HG03457 (cell line): ENCODE data around the gene AFF2.
"Not testable (repeated sequence)": the region's sequence is repeated elsewhere in the genome, so short reads cannot be mapped to it uniquely, and the experiment has no call there.

Source experiments
- ATAC-seq: cut with Tn5 transposase; IDR thresholded peaks from one replicate; pipeline ENCODE4 v1.9.1; 2021; ENCODE audit warnings: moderate number of reproducible peaks; ENCODE audit not compliant: unreplicated experiment

The AFF2 gene

DNA sequence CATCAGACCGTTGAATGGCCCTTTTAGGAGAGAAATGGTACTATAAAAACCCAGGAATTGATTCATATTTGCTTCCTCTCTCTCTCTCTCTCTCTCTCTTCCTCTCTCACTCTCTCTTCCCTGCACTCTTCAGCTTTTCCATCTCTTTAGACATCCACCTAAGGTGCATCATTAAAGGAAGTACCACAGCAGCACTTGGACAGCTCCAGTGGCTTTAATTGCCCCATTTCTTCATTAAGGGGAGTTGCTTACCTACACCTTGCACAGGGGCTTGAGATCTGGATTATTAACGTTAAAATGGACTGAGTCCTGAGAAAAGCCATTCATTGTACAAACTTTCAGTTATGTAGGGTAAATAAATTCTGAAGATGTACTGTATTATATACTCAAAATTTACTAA is 323.6 kb downstream of the AFF2 start:
- ATAC-seq, result no peak

DNA sequence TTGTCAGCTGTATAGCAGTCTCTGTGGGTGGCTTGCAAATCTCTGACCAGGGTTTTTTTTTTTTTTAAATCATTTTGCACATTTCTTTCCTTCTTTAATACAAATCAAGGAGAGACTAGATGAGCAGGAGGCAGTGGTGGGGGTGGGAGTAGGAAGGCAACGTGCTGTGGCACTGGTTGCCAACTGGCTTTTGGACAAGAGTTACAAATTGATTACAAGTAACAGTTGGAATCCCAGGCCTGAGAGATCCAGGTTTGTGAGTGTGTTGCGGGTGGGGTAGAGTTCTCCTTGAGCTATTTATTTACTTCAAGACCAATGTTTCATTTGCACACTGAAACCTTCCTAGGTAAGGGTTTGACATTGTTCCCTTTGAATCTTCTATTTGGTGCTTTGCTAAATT is 325.3 kb downstream of the AFF2 start:
- no peak for ATAC-seq

DNA sequence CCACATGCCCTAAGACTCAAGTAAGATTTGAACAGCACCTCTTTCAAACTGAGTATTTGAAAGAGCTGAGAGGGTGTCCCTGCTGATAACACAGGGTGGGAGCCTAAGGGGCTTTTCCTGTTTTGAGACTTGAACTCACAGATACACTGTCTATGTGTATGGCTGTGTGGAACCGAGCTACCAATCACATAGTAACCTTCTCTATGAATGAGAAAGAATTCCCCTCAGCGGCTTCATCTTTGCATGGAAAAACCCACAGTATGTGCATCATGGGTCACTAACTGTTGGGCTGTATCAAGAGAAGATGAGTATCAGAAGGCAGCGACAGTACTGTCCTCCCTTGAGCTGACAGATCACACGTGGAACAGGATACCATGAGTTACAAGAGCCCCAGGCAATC is 336.3 kb downstream of the AFF2 start:
- ATAC-seq, result no peak

DNA sequence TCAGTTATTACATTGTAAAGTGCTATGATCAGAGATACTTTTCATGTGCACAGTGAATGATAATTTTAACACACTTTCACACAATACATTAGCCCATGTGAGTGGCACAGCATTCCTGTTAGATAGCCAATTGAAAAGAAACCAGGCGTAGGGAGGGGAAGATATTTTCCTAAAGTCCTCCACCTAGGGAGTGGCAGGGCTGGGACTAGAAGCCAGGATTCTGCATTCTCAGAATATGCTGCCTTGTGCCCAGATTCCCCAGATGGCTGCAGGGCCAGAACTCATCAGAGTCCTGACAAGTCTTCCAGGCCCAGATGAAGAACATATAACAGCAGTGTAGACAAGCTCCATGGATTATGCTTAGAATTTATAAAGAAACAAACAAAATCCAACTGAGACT is 350.2 kb downstream of the AFF2 start:
- ATAC-seq, result no peak

DNA sequence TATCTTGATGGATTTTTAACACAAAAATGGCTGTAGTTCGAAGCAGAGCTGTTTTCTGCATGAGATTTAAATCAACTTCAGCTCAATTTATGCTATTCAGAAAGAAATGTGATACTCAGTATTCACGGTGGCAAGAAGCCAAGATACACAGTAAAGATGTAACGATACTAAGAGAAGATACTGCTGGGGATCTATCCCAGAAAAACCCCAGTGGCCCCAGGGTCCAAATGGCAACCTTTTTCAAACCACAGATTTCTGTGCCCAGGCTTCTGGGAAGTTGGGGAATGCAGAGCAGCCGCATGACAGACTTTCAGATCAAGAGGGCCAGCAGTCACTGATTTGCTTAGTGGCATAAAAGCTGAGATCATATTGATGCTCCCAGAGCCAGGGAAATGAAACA is 353.9 kb downstream of the AFF2 start:
- no peak for ATAC-seq

DNA sequence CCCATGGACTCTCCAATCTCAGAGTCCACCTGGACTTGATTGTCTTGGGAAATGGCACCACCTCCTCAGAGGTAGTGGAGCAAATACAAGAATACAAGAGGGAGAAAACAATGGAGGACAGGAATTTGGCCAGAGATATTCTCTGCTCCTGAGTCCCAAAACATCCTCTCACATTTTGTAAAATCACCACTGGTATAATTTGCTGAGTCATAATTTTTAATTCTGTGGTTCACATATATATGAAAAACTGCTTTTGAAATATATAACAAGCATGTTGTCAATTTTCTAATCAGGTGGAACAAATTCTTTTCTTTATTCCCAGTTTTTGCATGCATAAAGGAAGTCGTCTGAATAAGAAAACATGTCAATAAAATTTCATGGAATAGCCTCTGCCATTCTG is 356.1 kb downstream of the AFF2 start:
- no peak for ATAC-seq

DNA sequence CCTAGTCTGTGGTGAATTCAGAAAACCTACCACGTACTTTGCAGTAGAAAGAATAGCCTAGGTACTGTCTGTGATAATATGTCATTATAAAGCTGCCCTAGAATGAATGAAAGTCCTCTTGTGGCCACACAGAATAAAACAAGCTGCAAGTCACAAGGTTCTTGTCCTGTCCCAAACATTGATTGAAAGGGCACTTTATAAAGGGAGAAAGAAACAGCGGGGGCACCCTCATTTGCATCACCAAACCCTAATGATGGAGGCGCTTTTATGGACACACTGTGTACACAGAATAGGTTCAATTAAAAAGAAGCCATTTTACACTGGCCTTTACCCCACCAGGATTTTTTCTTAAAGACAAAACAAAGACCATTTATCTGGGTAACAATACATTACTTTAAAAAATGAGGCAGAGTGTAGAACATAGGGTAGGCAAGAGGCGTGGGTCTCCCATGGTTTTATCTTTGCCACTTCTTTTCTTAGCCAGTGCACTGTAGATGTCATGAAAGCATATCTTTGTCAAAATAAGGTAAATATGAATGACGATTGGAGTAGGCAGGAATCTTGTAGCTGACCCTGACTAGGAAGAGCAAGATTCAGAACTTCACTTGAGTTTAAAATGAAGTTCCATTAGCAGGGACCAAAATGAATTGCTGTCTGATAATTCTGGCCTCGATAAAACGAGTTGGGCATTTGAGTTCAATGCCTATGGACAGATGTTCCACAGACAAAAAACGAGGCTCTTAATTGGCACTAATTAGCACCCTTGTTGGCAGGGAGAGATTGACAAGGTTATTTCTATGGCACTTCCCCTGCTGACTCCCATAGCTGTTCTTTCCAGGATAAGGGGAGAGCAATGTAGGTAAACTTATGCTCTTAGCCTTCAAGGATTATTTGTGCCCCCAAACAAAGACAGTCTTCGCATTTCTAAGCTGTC is 365.1 kb downstream of the AFF2 start:
- ATAC-seq, result no peak

DNA sequence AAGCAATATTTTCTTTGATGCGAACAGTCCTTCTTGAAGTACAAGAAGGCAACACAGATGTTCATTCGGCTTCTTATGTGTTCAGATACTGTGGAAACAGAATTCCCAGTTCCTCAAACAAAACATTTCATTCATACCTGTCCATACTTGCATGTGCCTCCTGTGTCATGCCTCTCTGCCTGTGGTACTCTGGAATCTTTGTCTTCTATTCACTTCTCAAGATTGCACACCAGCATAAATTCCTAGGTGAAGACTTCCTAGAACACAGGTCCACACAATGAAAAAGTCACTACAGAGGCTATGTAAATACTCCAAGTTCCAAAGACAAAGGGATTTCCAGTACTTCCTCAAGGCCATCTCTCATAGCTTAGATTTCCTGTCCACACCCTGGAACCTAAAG is 367.2 kb downstream of the AFF2 start:
- ATAC-seq, result no peak

DNA sequence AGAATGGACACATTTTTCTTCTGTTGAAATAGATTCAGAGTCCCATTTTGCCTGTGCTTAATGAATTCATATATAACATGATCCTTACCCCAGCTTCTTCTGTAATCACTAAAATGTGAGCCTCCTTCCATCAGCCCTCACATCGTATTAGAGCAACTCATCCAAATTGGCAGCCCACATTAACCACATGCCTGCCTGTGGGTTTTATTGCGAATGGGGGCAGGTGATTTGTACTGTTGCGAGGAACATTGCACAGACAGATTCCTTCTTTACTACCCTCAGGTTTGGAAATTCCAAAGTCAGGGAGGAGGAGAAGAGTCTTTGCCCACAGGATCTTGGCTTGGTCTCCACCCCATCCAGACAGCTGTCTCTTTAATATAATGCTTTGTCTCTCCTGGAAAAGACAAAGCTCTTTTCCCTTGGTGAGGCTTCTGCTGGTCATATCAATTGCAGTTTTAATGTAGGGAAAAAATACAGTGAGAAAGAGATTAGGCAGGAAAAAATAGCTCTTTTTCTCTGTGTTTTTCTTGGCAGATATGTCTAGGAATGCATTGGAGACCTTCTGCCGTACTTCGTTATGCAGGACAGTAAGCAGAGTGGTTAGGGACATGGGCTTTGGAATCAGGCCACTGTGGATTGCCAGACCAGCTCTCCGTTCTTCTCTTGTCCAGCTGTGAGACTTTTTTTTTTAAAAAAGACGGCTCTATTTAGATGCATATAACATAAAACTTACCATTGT is 371.2 kb downstream of the AFF2 start:
- no peak for ATAC-seq

DNA sequence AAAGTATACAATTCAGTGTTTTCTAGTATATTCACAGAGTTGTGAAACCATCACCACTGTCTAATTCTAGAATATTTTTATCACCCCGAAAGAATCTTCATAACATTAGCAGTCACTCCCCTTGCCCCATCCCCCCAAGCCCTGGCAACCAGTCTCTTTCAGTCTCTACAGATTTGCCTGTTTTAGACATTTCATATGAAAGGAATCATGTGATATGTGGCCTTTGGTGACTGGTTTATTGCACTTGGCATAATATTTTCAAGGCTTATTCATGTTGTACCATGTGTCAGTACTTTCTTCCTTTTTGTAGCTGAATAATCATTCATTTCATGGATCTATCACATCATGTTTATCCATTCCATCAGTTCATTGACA is 371.7 kb downstream of the AFF2 start:
- ATAC-seq, result no peak

DNA sequence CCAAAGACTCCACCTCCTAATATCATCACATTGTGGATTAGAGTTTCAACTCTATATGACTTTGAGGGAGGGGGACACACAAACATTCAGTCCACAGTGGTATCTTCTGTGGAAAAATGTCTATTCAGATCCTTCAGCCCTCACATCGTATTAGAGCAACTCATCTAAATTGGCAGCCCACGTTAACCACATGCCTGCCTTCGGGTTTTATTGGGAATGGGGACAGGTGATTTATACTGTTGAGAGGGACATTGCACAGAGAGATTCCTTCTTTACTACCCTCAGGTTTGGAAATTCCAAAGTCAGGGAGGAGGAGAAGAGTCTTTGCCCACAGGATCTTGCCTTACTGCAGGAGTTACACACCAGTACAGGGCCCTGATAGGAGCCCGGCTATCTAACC is 372.5 kb downstream of the AFF2 start:
- no peak for ATAC-seq

DNA sequence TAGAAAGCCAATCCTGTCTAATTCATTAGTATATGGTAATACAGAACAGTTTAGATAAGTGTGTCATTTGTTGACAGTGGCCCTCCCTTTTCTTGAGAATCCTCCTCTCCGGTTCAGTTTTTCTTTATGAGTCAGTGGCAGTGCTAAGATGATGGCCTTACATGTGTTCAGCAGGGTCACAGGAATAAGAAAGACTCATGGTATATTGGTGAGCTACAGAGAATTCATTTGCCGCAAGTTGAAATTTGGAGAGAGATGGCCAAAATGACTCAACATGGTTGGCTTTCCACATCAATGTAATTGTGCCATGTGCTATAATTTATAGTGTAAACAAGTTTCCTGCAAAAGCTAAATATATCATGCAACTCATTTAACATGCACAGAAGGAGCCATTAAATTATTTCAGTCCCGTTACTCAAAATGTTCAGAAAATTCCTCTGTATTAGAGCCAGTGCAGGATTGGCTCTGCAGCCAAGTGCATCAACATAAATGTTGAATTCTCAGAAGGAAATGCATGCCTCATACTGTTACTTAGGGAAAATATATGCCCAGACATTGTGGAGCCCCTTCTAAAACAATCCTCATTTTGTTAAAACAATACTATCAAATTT is 374.3 kb downstream of the AFF2 start:
- ATAC-seq, result no peak

DNA sequence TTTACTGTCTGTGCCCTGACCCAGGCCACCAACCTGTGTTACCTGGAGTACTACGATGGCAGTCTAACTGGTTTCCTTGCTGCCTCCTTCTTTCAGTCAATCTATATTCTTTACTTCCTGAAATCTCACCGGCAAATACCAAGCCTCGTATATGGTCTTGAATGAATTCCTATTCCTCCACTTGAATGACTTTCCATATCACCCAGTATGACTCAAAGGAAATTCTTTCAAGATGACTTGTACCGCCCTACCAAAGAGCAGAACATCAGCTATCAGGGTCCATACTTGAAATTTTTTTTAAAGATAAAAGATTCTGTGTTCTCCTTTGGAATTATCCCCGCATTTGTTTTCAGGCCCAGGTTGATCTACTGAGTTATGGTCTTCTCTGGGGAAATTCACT is 378.0 kb downstream of the AFF2 start:
- ATAC-seq, result no peak

DNA sequence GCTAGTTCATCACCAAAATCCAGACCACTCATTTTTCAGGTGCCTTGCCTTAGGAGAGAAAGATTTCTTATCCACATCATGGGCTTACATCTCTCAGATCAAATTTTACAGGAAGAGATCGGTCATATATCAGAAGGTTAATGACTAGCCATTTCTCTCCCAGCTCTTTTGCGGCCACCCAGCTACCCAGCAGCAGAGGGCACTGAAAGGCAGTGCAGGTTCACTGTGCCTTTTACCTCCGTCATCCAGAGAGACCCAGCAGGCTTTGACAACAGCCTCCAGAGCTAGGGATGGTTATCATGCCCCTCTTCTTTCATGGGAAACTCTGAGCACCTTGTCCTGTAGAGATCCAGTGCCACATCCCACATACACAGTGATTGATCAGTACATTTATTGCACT is 384.8 kb downstream of the AFF2 start:
- no peak for ATAC-seq

DNA sequence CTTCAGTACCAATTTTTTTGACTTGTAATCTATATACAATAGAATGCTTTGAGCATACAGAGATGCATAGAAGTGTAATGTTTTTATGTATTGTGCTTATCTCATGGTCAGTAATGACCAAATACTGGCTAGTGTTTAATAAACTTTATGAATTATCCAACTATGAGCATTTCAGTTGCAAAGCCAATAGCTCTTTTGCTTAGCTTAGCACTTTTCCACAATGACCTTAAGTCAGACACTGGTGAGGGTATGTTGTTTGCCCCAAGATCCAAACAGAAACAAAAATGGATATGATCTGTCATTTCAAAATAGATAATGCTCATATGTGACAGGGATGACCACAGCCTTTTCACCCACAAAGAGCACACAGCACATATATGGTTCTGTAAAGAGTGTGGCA is 393.0 kb downstream of the AFF2 start:
- no peak for ATAC-seq

DNA sequence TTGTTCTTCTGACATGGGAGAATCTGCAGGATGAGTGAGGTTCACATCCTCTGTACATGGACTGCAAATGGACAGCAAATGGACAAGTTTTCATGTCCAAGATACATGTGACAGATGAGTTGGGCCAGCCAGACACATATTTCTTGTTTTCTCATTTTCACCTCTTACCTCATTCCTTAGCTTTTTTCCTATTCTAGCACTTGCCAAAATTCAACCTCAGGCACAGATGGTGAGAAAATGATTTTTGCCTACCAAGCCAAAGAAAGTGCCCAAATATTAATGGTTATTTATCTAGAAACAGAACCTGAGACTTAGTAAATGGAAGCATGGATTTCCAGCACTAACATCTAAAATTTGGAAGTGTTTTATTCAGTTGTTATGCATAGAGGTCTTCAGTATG is 402.2 kb downstream of the AFF2 start:
- ATAC-seq, result no peak

DNA sequence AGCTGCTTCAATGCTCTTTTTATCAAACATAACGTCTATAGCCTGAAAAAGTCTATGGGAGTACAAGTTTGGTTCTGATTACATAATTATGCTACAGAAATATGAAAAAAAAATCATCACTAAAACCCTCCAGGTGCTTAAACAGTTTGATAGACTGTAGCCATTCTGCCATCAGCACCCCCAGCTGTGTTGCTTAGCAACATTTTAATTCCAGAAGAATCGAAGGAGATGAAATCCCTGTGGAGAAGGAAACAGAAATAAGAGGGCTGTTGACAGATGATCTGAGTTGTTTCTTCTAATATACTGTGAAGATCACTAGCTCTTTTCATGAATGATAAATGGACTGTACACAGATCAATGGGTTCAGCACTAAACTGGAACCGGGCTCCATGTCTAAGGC is 402.8 kb downstream of the AFF2 start:
- no peak for ATAC-seq

DNA sequence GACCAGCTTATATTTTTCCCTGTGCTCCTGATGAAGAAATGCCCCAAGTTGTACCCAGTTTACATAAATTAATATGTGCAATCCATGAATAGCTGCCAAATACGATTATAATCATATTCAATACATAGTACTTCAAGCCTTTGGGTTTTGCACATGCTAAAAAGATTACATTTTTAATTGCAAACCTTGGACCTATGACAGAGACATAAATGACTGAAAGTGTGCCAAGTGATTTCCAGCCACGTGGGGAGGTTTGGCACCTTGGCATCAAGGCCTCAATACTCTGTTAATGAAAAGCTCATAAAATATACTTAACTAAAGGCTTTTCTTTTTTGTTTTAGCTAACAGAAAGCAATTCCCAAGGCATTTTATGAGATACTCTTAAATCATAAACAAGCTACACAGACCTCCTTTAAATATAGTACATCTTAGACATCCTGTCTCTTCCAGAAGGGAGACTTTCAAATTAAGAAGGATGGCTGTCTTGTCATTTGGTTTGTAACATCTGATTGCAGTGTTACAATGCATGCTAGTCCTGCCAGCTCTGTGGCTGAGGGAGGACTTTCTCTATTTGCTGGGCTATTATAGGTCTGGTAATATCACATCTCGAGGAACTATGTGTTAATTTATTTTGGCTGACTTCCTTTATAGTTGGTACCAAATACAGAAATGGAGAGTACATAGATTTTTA is 404.1 kb downstream of the AFF2 start:
- ATAC-seq, result no peak

DNA sequence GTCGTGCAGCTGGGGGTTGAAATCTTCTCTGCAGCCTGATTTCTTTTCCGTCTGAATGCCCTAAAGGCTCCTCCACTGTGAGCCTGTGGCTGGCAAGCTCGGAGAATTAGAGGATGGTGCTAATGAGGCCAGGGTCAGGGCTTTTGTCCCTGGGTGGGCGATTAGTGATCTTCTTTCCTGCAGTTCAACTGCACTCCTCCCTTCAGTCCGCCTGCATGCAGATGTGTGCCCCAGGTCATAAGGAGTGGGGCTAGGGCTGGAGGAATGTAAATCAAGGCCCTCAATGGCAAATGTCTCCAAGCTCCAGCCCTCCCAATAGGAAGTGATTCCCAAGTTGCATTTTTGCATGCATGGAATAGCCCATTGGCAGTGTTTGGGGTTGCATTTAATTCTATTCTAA is 405.0 kb downstream of the AFF2 start:
- ATAC-seq, result no peak

DNA sequence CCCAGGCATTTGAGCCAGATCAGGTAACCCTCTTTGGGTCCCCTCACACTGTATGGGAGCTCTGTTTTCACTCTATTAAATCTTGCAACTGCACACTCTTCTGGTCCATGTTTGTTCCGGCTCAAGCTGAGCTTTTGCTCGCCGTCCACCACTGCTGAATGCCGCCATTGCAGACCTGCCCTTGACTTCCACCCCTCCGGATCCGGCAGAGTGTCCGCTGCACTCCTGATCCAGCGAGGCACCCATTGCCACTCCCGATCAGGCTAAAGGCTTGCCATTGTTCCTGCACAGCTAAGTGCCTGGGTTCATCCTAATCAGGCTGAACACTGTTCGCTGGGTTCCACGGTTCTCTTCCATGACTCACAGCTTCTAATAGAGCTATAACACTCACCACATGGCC is 406.2 kb downstream of the AFF2 start:
- not testable (repeated sequence) for ATAC-seq

DNA sequence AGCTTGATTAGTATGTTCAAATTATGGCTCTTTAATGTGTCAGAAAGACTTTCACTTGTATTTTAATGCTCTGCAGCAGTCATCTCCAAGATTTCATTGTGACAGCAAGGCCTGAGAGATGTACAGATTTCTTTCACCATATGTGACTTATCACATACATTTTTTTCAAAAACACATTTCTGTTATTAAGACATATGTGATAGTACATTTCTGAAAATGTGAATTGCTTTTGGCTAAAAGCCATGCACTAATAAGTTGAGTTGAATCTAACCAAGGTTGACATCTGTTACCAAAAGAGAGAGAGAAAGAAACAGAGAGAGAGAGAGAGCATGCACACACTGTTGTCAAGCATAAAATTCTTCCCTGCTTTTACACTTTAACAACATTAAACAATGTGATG is 409.3 kb downstream of the AFF2 start:
- ATAC-seq, result no peak
